T-helper 1 cell (primary cell): Measurements from ENCODE around the gene ANKRD39.

Source experiments
- DNase-seq, 5 donors: peaks; one replicate each; pipeline ENCODE4 v3.0.0-alpha.2; 2012 to 2020

Gene ANKRD39

GRCh38 chr2:96826546-96827278, 31.1 kb downstream of the ANKRD39 start:
- no peak for DNase-seq

GRCh38 chr2:96825057-96825456, 32.8 kb downstream of the ANKRD39 start:
- DNase-seq: no peak

GRCh38 chr2:96824079-96824870, 33.5 kb downstream of the ANKRD39 start:
- DNase-seq: no peak

GRCh38 chr2:96823198-96823597, 34.6 kb downstream of the ANKRD39 start:
- DNase-seq: no peak

- DNase-seq: no peak
These were observed 35.0 kb downstream of the ANKRD39 start for GRCh38 chr2:96822786-96823185.

- DNase-seq: no peak
These were observed 36.6 kb downstream of the ANKRD39 start for GRCh38 chr2:96821113-96821675.

GRCh38 chr2:96819876-96820511, 37.8 kb downstream of the ANKRD39 start:
- DNase-seq: no peak

GRCh38 chr2:96819128-96819875, 38.5 kb downstream of the ANKRD39 start:
- DNase-seq: no peak

- no peak for DNase-seq
These were observed 39.9 kb downstream of the ANKRD39 start for GRCh38 chr2:96817882-96818281.

- DNase-seq: no peak
These were observed 40.7 kb downstream of the ANKRD39 start for GRCh38 chr2:96816836-96817702.

GRCh38 chr2:96816127-96816835, 41.5 kb downstream of the ANKRD39 start, which contains the start of gene CNNM3:
Gene CNNM3, plus strand, starts transcription at chr2:96816268. Its CDS starts 10 bp downstream, at chr2:96816278.
- DNase-seq: peak; percentile 89 to 95 (median 93)

GRCh38 chr2:96815326-96816126, 42.3 kb downstream of the ANKRD39 start:
- no peak for DNase-seq

GRCh38 chr2:96813656-96814055, 44.2 kb downstream of the ANKRD39 start:
- DNase-seq: no peak

- no peak for DNase-seq
These were observed 45.9 kb downstream of the ANKRD39 start for GRCh38 chr2:96811917-96812316.

- DNase-seq: no peak
These were observed 47.0 kb downstream of the ANKRD39 start for GRCh38 chr2:96810783-96811192.

- no peak for DNase-seq
These were observed 47.6 kb downstream of the ANKRD39 start for GRCh38 chr2:96809951-96810782.

- DNase-seq: no peak
These were observed 48.5 kb downstream of the ANKRD39 start for GRCh38 chr2:96809216-96809882.

- no peak for DNase-seq
These were observed 49.5 kb downstream of the ANKRD39 start for GRCh38 chr2:96808176-96808837.
